ENCODE results near the gene CACNG6.

GRCh38 chr19:53994811-53995210 lies 3.4 kb downstream of the CACNG6 start:
- TF ChIP-seq POLR2A (IDR thresholded peaks at IDR 0.05) (no peak), CTCF (IDR thresholded peaks at IDR 0.05 in 8 of 11, conservative IDR thresholded peaks at IDR 0.05 in 3 of 11) (no peak), POLR2AphosphoS5 (IDR thresholded peaks at IDR 0.05) (no peak)
